Cardiac muscle cell (in vitro differentiated cells and primary cell): ENCODE measurements around the gene TTLL8. TPM values are rescaled to one million over a fixed set of nuclear protein-coding genes. Genes with fewer than 3 reads are reported as not detected.

Experiments
- DNase-seq, 2 donors: peaks; one replicate each; pipeline versions ENCODE4 v3.0.0 to v3.0.0-alpha.2; 2010 to 2017; ENCODE audit warnings: low read depth in 1 of 2, low spot score in 1 of 2
- H3K27ac ChIP-seq: fragments of 200-600 bp; sonication (generic); 2 replicates; pipeline ENCODE4 v1.5.1; 2016
- H3K27me3 ChIP-seq: fragments of 200-600 bp; sonication (generic); 2 replicates; pipeline ENCODE4 v1.6.0; 2016; ENCODE audit warnings: control low read depth
- H3K36me3 ChIP-seq: fragments of 200-600 bp; sonication (generic); 2 replicates; pipeline ENCODE4 v1.5.1; 2016; ENCODE audit warnings: control low read depth
- H3K4me1 ChIP-seq: fragments of 200-600 bp; sonication (generic); 2 replicates; pipeline ENCODE4 v1.8.1; 2017; ENCODE audit warnings: low read depth, mild to moderate bottlenecking, mixed run types
- H3K4me3 ChIP-seq: fragments of 200-600 bp; sonication (generic); 2 replicates; pipeline ENCODE4 v1.5.1; 2016; ENCODE audit warnings: mild to moderate bottlenecking
- H3K9me3 ChIP-seq: fragments of 200-600 bp; sonication (generic); 2 replicates; pipeline ENCODE4 v1.5.1; 2017; ENCODE audit warnings: low read depth, mild to moderate bottlenecking, control low read depth
- polyA plus RNA-seq: library from polyadenylated mRNA; unstranded; fragments of >200 nt; fragmentation: Nextera tagmentation; extraction: Ambion mirVana; gene quantifications from 2 replicates; pipeline ENCODE4 v1.2.1, GENCODE V29; 2016
- total RNA-seq: library from RNA; depleted of rRNA; stranded (reverse); fragments of >200 nt; gene quantifications from 2 replicates; pipeline ENCODE4 v1.2.3, GENCODE V29; 2016
- TF ChIP-seq, protein P1 (sequence below): IDR thresholded peaks from 2 replicates; pipeline ENCODE4 v1.5.1; 2012; ENCODE audit warnings: low read depth, mild to moderate bottlenecking, low read length

Gene TTLL8
- total and polyA plus RNA-seq, 2 experiments from 2014 or later, result not detected

DNA sequence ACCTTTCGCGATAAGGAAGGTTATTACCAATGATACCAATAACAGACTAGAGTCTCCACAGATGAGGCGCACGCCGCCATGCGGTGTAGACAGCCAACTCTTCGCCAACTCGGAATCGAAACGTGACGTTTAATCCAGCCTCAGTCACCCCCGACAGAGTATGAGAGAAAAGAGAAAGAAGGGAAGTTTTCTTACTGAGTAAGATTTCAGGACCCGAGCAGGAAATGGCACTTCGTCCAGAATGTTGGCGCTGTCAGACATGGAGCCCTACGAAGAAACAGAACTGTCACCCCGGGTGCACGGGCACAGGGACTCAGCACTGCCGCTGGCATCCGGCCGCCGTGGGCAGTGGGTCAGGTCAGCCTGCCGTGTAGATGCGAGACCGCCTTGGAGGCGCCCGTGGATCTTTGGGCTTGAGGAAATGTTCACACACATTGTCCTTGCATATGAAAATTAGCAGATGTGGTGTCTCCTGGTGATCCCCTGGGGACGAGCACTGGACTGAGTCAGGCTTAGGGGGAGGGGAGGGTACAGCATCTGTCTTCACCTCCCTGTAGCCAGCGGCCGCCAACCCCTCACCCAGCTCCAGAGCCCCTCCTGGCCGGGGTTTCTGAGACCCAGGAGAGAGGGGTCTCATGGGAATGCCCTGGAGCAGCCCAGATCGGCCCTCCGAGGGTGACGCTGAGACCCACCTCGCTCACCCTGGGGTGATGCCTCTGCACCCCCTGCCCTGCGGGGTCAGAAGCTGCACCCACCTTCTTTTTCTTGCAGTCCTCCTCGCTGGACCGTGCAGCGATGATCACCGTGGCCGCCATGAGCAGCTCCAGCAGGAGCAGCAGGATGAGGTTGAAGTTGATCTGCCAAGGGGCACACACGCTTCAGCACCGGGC lies 18.8 kb upstream of the TTLL8 start:
- TF ChIP-seq, protein P1, sequence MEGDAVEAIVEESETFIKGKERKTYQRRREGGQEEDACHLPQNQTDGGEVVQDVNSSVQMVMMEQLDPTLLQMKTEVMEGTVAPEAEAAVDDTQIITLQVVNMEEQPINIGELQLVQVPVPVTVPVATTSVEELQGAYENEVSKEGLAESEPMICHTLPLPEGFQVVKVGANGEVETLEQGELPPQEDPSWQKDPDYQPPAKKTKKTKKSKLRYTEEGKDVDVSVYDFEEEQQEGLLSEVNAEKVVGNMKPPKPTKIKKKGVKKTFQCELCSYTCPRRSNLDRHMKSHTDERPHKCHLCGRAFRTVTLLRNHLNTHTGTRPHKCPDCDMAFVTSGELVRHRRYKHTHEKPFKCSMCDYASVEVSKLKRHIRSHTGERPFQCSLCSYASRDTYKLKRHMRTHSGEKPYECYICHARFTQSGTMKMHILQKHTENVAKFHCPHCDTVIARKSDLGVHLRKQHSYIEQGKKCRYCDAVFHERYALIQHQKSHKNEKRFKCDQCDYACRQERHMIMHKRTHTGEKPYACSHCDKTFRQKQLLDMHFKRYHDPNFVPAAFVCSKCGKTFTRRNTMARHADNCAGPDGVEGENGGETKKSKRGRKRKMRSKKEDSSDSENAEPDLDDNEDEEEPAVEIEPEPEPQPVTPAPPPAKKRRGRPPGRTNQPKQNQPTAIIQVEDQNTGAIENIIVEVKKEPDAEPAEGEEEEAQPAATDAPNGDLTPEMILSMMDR, result no peak
- no peak overlapping the region for H3K27ac ChIP-seq
- peaks cover 10% of the 10 kb centered on the region for H3K4me1 ChIP-seq
- no peak overlapping the region for H3K4me3 ChIP-seq
- no peaks in the 10 kb centered on the region for H3K27me3 ChIP-seq
- H3K36me3 ChIP-seq, result no peaks in the 10 kb centered on the region
- no peak for DNase-seq
- no peaks in the 10 kb centered on the region for H3K9me3 ChIP-seq

DNA sequence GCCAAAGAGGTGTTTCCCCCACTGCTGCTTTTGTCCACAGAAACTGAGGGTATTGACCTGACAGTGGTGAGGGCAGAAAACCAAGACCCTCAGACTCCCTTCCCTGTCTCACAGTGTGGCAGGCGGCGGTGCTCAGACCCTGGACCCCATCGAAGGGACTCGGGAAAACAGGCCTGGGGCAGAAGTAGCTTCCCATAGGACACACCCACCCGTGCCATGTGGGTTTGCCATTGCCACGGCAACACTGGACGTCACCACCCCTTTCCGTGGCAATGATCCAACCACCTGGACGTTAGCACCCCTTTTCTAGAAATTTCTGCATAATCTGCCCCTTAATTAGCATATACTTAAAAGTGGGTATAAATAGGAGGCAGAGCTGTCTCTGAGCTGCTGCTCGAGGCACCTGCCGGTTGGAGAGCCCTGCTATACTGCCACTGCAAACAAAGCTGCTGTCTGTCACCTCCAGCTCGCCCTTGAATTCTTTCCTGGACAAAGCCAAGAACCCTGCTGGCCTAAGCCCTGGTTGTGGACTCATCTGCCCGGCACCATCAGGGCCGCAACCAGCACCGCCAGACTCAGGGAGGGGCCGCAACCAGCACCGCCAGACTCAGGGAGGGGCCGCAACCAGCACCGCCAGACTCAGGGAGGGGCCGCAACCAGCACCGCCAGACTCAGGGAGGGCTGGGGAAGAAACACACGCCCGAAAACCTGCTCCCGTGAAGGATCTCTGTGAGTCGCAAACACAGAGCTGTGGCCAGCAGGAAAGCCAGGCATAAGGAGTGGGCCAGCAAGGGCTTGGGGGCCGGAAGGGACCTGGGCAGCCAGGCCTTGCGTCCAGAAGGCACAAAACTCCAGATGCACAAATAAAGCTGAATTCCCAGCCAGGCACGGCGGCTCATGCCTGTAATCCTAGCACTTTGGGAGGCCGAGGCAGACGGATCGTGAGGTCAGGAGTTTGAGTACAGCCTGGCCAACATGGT lies 16.7 kb upstream of the TTLL8 start:
- no peaks in the 10 kb centered on the region for H3K36me3 ChIP-seq
- no peaks in the 10 kb centered on the region for H3K27me3 ChIP-seq
- no peaks in the 10 kb centered on the region for H3K9me3 ChIP-seq
- TF ChIP-seq, protein P1, result no peak
- H3K4me1 ChIP-seq, result peaks cover 10% of the 10 kb centered on the region
- peak; percentile 19 to 36 for DNase-seq
- H3K4me3 ChIP-seq, result no peak overlapping the region
- no peak overlapping the region for H3K27ac ChIP-seq

DNA sequence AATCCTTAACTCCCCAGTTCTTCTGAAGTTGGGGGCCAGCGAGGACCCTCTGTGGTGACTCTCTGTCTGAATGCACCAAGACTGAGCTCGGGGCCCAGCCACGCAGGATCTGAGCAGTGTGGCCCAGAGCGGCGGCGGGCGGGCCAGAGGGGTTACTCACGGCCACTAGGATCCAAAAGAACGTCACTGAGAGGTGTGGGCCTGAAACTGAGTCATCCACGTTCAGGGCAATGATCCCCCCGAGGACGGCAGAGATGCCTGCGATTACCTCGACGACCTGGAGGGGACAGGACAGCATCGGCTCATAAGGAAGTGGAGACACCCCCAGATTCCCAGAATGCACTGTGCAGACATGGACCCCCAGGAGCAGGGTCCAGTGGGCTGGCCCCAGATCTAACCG lies 16.0 kb upstream of the TTLL8 start:
- no peak for DNase-seq
- no peaks in the 10 kb centered on the region for H3K27me3 ChIP-seq
- no peak overlapping the region for H3K4me3 ChIP-seq
- TF ChIP-seq, protein P1, result no peak
- H3K9me3 ChIP-seq, result no peaks in the 10 kb centered on the region
- H3K4me1 ChIP-seq, result peaks cover 3% of the 10 kb centered on the region
- no peaks in the 10 kb centered on the region for H3K36me3 ChIP-seq
- H3K27ac ChIP-seq, result no peak overlapping the region

DNA sequence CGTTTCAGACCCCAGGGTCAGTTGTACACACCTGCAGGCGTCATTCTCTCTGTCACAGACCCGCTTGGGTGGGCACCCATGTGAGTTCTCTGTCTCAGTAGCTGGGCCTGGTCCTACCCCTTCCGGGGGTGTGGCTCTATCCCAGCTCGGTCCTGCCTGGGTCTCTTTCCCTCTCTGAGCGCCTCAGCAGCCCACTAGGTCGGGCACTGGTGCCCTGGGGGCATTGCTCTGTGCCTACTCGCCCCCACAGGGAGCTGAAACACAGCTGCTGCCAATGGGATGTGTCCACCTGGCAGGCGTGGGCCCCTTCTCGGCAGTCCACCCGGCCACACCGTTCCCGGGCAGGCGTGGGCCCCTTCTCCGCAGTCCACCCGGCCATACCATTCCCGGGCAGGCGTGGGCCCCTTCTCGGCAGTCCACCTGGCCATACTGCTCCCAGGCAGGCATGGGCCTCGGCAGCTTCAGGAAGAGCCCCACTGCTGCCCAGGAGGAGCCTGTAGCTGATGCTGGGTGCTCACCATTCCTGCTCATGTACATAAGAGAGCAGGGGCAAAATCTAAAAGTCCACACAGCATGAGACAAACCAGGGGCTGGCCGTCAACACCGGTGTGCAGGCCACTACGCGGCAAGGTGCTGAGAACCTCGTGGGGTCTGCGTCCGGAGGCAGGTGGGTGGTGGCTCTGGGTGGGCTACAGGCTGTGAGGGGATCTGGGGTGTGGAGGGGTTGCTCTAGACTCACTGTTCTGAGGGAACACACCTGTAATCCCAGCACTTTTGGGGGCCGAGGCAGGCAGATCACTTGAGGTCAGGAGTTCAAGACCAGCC lies 14.8 kb upstream of the TTLL8 start:
- TF ChIP-seq, protein P1, result no peak
- no peak for DNase-seq
- Histone ChIP-seq H3K9me3 (no peaks in the 10 kb centered on the region), H3K4me1 (no peaks in the 10 kb centered on the region), H3K27me3 (no peaks in the 10 kb centered on the region), H3K27ac (no peak overlapping the region), H3K4me3 (no peak overlapping the region), H3K36me3 (no peaks in the 10 kb centered on the region)

DNA sequence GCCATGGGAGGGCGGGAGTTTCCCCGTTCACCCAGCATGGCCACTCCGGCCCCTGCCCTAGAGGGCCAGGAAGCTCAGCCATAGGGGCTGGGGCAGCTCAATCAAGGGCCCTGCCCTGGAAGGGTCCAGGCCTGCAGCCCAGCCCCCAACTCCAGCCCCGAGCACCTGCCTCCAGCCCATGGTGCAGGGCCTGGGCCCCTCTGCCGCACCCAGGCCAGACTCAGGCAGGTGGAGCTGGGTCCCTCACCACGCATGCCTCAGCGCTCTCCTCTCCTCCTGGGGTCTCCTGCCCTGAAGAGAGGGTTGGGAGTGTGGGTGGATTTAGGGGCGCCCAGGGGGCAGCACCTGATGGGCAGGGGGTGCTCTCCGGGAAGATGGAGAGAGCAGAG lies 14.1 kb upstream of the TTLL8 start:
- Histone ChIP-seq H3K27ac (no peak overlapping the region), H3K27me3 (no peaks in the 10 kb centered on the region), H3K9me3 (no peaks in the 10 kb centered on the region), H3K36me3 (no peaks in the 10 kb centered on the region), H3K4me1 (no peaks in the 10 kb centered on the region), H3K4me3 (no peak overlapping the region)
- TF ChIP-seq, protein P1, result no peak
- DNase-seq, result no peak
